Hepatocyte (in vitro differentiated cells): ENCODE results near the gene SH3PXD2A. TPM values are rescaled to one million over a fixed set of nuclear protein-coding genes. Genes with fewer than 3 reads are reported as not detected.

Experiments
- DNase-seq: peaks from one replicate; pipeline ENCODE4 v3.0.0-alpha.2; 2016; ENCODE audit warnings: low spot score
- H2AFZ ChIP-seq: fragments of 200-600 bp; sonication (generic); 2 replicates; pipeline ENCODE4 v1.6.0; 2016; ENCODE audit warnings: antibody characterized with exemption, mild to moderate bottlenecking
- H3K27ac ChIP-seq: fragments of 200-600 bp; sonication (generic); 2 replicates; pipeline ENCODE4 v1.5.1; 2016; ENCODE audit warnings: mild to moderate bottlenecking
- H3K27me3 ChIP-seq: fragments of 200-600 bp; sonication (generic); 2 replicates; pipeline ENCODE4 v1.6.1; 2016
- H3K36me3 ChIP-seq: fragments of 200-600 bp; sonication (generic); replicated peaks from 2 replicates; pipeline ENCODE4 v1.5.1; 2016; ENCODE audit warnings: low read depth; ENCODE audit not compliant: insufficient read depth
- H3K4me1 ChIP-seq: fragments of 200-600 bp; sonication (generic); 2 replicates; pipeline ENCODE4 v1.5.1; 2016; ENCODE audit warnings: mild to moderate bottlenecking, moderate library complexity; ENCODE audit not compliant: insufficient read depth
- H3K4me2 ChIP-seq: fragments of 200-600 bp; sonication (generic); 2 replicates; pipeline ENCODE4 v1.6.0; 2016
- H3K4me3 ChIP-seq: fragments of 200-600 bp; sonication (generic); 2 replicates; pipeline ENCODE4 v1.5.1; 2016; ENCODE audit warnings: mild to moderate bottlenecking
- H3K79me2 ChIP-seq: fragments of 200-600 bp; sonication (generic); 2 replicates; pipeline ENCODE4 v1.6.0; 2017; ENCODE audit warnings: mild to moderate bottlenecking
- H3K9me2 ChIP-seq: fragments of 200-600 bp; sonication (generic); replicated peaks from 2 replicates; pipeline ENCODE4 v1.6.0; 2017; ENCODE audit warnings: mild to moderate bottlenecking; ENCODE audit not compliant: insufficient read depth
- H3K9me3 ChIP-seq: fragments of 200-600 bp; sonication (generic); 2 replicates; pipeline ENCODE4 v1.5.1; 2016; ENCODE audit warnings: low read depth, mild to moderate bottlenecking
- H4K20me1 ChIP-seq: fragments of 200-600 bp; sonication (generic); 2 replicates; pipeline ENCODE4 v1.6.0; 2016; ENCODE audit warnings: mild to moderate bottlenecking; ENCODE audit not compliant: insufficient read depth, poor library complexity, severe bottlenecking
- EZH2 ChIP-seq: fragments of 200-600 bp; sonication (generic); IDR thresholded peaks from 2 replicates; pipeline ENCODE4 v1.6.1; 2016; ENCODE audit warnings: antibody characterized with exemption, mild to moderate bottlenecking, borderline replicate concordance
- EZH2phosphoT487 ChIP-seq: fragments of 200-600 bp; sonication (generic); IDR thresholded peaks from one replicate; pipeline ENCODE4 v1.6.1; 2018; ENCODE audit warnings: antibody characterized with exemption, mild to moderate bottlenecking, low read depth, moderate library complexity; ENCODE audit not compliant: unreplicated experiment, severe bottlenecking
- WGBS: methylation state at CpG from one replicate; pipeline ENCODE4 v1.1.6; 2016; ENCODE audit warnings: low lambda C conversion rate; ENCODE audit errors: missing lambda C conversion rate; 5-methylcytosine and 5-hydroxymethylcytosine counted together
- polyA plus RNA-seq: library from polyadenylated mRNA; unstranded; fragments of >200 nt; fragmentation: Nextera tagmentation; extraction: Ambion mirVana; gene quantifications from 2 replicates; pipeline ENCODE4 v1.2.1, GENCODE V29; 2016
- total RNA-seq: library from RNA; depleted of rRNA; stranded (reverse); fragments of >200 nt; gene quantifications from 2 replicates; pipeline ENCODE4 v1.2.3, GENCODE V29; 2014
- TF ChIP-seq, protein P1 (sequence below): fragments of 200-600 bp; sonication (generic); IDR thresholded peaks from 2 replicates; pipeline ENCODE4 v1.5.1; 2016; ENCODE audit warnings: antibody characterized with exemption, mild to moderate bottlenecking; ENCODE audit not compliant: poor library complexity

Gene SH3PXD2A
- total and polyA plus RNA-seq, 2 experiments from 2014 or later: 8.4 to 13.6 TPM

DNA sequence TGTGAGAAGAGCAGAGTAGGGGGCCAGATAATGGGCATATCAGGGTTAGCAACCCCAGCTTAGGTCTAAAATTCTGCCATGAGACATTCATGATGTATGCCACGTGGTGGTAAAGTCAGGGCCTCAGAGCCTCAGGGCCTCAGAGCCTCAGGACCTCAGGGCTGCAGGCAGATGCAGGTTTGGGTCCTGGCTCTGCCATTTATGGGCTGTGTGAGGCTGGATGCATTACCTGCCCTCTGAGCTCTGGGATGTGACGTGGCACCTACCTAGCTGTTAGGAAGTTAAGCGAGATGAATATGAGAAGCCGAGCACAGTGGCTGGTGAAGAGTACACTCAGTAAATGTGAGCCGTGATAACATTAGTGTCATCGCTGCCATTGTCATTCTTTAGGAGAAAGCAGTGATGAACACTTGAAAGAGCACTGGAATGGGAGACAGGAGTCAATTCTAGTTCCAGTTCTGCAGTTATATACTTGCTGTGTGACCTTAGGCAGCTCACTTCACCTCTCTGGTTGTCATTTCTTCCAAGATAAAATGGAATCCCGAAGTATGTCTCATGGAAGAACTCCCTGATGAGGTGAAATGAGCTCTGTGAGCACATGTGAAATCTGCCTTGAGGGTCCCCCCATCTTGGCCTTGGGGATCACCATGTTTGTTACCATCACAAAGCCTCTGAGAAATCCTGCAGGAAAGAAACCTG is 127.2 kb downstream of the SH3PXD2A start:
- TF ChIP-seq, protein P1, sequence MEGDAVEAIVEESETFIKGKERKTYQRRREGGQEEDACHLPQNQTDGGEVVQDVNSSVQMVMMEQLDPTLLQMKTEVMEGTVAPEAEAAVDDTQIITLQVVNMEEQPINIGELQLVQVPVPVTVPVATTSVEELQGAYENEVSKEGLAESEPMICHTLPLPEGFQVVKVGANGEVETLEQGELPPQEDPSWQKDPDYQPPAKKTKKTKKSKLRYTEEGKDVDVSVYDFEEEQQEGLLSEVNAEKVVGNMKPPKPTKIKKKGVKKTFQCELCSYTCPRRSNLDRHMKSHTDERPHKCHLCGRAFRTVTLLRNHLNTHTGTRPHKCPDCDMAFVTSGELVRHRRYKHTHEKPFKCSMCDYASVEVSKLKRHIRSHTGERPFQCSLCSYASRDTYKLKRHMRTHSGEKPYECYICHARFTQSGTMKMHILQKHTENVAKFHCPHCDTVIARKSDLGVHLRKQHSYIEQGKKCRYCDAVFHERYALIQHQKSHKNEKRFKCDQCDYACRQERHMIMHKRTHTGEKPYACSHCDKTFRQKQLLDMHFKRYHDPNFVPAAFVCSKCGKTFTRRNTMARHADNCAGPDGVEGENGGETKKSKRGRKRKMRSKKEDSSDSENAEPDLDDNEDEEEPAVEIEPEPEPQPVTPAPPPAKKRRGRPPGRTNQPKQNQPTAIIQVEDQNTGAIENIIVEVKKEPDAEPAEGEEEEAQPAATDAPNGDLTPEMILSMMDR: no peak
- no peak for TF ChIP-seq EZH2phosphoT487
- H3K36me3 ChIP-seq: no peaks in the 10 kb centered on the region

DNA sequence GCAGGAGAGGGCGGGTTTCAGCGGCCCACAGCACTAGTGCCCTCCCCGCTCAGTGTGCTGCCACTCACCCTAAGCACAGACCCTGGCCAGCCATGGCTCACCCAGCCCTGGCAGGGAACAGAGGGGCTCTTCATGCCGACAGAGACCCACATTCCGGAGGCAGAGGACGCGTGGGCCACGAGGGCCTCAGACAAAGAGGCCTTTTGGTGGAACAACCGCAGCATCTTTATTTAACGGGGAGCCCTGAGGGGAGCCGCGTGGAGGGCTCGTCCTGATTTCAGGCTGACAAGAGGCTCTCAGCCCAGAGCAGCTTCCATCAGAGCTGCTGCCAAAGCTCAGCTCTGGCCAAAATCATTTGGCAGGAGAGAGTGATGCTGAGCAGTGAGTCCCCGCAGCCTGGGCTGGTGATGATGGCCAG is 127.8 kb downstream of the SH3PXD2A start:
- no peaks in the 10 kb centered on the region for H4K20me1 ChIP-seq
- H3K27me3 ChIP-seq: no peaks in the 10 kb centered on the region
- TF ChIP-seq EZH2 (no peak), EZH2phosphoT487 (no peak)
- TF ChIP-seq, protein P1: no peak
- H3K4me1 ChIP-seq: no peaks in the 10 kb centered on the region
- no peak for DNase-seq
- H3K27ac ChIP-seq: no peak overlapping the region
- no peak overlapping the region for H3K4me2 ChIP-seq
- WGBS: 79% methylated on average over 14 of the region's 14 CpGs
- H3K36me3 ChIP-seq: no peaks in the 10 kb centered on the region
- no peaks in the 10 kb centered on the region for H3K79me2 ChIP-seq
- no peak overlapping the region for H2AFZ ChIP-seq
- H3K9me2 ChIP-seq: no peaks in the 10 kb centered on the region
- H3K4me3 ChIP-seq: no peak overlapping the region
- no peaks in the 10 kb centered on the region for H3K9me3 ChIP-seq

More for the DNA sequence above, 127.2 kb downstream of the SH3PXD2A start:
- no peak for DNase-seq
- H4K20me1 ChIP-seq: no peaks in the 10 kb centered on the region
- no peaks in the 10 kb centered on the region for H3K9me2 ChIP-seq
- H3K4me3 ChIP-seq: no peak overlapping the region
- no peaks in the 10 kb centered on the region for H3K4me1 ChIP-seq
- no peaks in the 10 kb centered on the region for H3K79me2 ChIP-seq
- no peaks in the 10 kb centered on the region for H3K27me3 ChIP-seq
- H3K4me2 ChIP-seq: no peak overlapping the region
- H2AFZ ChIP-seq: no peak overlapping the region
- WGBS: 95% methylated on average over 7 of the region's 7 CpGs
- H3K27ac ChIP-seq: no peak overlapping the region
- H3K9me3 ChIP-seq: no peaks in the 10 kb centered on the region

DNA sequence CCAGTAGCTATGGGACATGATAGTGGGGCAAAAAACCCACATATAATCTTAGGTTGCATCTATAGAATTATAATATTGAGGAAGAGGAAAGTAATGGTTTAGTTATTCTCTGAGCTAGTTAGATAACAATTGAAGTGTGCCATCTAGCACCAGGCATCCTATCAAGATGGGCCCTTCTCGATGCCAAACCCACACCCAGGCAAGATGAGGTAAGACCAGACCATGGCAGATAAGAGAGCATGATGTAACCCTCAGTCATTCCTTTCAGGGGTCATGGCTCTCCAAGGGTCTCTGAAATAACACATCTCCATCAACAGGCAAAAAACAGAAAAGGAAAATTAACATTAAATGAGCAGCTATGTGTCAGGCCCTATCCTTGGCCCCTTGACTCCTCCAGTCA is 128.7 kb downstream of the SH3PXD2A start:
- WGBS: 84% methylated on average over 1 of the region's 1 CpG
- TF ChIP-seq EZH2phosphoT487 (no peak), EZH2 (no peak)
- TF ChIP-seq, protein P1: no peak
- no peak overlapping the region for H3K4me2 ChIP-seq
- no peaks in the 10 kb centered on the region for H3K9me3 ChIP-seq
- no peaks in the 10 kb centered on the region for H3K27me3 ChIP-seq
- H3K79me2 ChIP-seq: no peaks in the 10 kb centered on the region
- H3K36me3 ChIP-seq: no peaks in the 10 kb centered on the region
- H3K27ac ChIP-seq: no peak overlapping the region
- no peak overlapping the region for H3K4me3 ChIP-seq
- no peak for DNase-seq
- no peaks in the 10 kb centered on the region for H4K20me1 ChIP-seq
- H3K4me1 ChIP-seq: no peaks in the 10 kb centered on the region
- no peaks in the 10 kb centered on the region for H3K9me2 ChIP-seq
- H2AFZ ChIP-seq: no peak overlapping the region
